Endodermal cell (in vitro differentiated cells): ENCODE results near the gene SIT1. TPM values are rescaled to one million over a fixed set of nuclear protein-coding genes. Genes with fewer than 3 reads are reported as not detected.

ENCODE experiments used
- DNase-seq: peaks from one replicate; pipeline ENCODE4 v3.0.0-alpha.2; 2017
- H3K27ac ChIP-seq: 2 replicates; pipeline ENCODE4 v1.5.1; 2013; ENCODE audit warnings: mild to moderate bottlenecking, low read depth, low read length, moderate library complexity
- H3K27me3 ChIP-seq: 2 replicates; pipeline ENCODE4 v1.6.1; 2013; ENCODE audit warnings: mild to moderate bottlenecking, low read length, moderate library complexity; ENCODE audit not compliant: insufficient read depth, control insufficient read depth, poor library complexity, severe bottlenecking
- H3K36me3 ChIP-seq: 2 replicates; pipeline ENCODE4 v1.7.0; 2013; ENCODE audit warnings: mild to moderate bottlenecking, low read length, moderate library complexity; ENCODE audit not compliant: control insufficient read depth, insufficient read depth
- H3K4me1 ChIP-seq: one replicate; pipeline ENCODE4 v1.7.0; 2013; ENCODE audit warnings: low read length; ENCODE audit not compliant: control insufficient read depth, insufficient read depth
- H3K4me3 ChIP-seq: 2 replicates; pipeline ENCODE4 v1.5.1; 2013; ENCODE audit warnings: mild to moderate bottlenecking, low read length, moderate library complexity
- H3K9ac ChIP-seq: 2 replicates; pipeline ENCODE4 v1.6.1; 2013; ENCODE audit warnings: mild to moderate bottlenecking, low read length, moderate library complexity; ENCODE audit not compliant: poor library complexity, severe bottlenecking; ENCODE audit errors: extremely low read depth
- H3K9me3 ChIP-seq: 2 replicates; pipeline ENCODE4 v1.6.1; 2013; ENCODE audit warnings: mild to moderate bottlenecking, low read length, moderate library complexity; ENCODE audit not compliant: control insufficient read depth
- H3K27ac Mint-ChIP-seq: 2 replicates; pipeline ENCODE4 v1.8.0; 2020; ENCODE audit warnings: mixed read lengths
- H3K27me3 Mint-ChIP-seq: 2 replicates; pipeline ENCODE4 v1.8.0; 2021; ENCODE audit warnings: mild to moderate bottlenecking, mixed read lengths; ENCODE audit not compliant: insufficient read depth
- H3K36me3 Mint-ChIP-seq: 2 replicates; pipeline ENCODE4 v1.8.0; 2020; ENCODE audit warnings: low read depth, mixed read lengths
- H3K4me1 Mint-ChIP-seq: 2 replicates; pipeline ENCODE4 v1.8.0; 2020; ENCODE audit warnings: mixed read lengths
- H3K4me3 Mint-ChIP-seq: 2 replicates; pipeline ENCODE4 v1.8.0; 2020; ENCODE audit warnings: mild to moderate bottlenecking, moderate library complexity, mixed read lengths
- H3K9me3 Mint-ChIP-seq: 2 replicates; pipeline ENCODE4 v1.8.0; 2020; ENCODE audit warnings: mild to moderate bottlenecking, mixed read lengths
- CTCF ChIP-seq: fragments of 200-600 bp; sonication (generic); conservative IDR thresholded peaks from 2 replicates; pipeline ENCODE4 v1.5.0; 2021; ENCODE audit warnings: antibody characterized with exemption, mild to moderate bottlenecking
- WGBS, 2 experiments: methylation state at CpG; one replicate each; pipeline versions ENCODE4 v1.1.5 to v1.1.7; 2013; ENCODE audit warnings: missing lambda C conversion rate in 2 of 2, mixed read lengths in 1 of 2; ENCODE audit not compliant: insufficient coverage in 1 of 2, insufficient read length in 1 of 2; 5-methylcytosine and 5-hydroxymethylcytosine counted together
- total RNA-seq, 2 donors: library from RNA; stranded (reverse); fragmentation: NEBNext Ultra II Directional in 1 of 2; extraction: Animal tissue kit (Norgen Biotek cat#: 25700) in 1 of 2; gene quantifications; 2 replicates in 1 of 2; 3 replicates in 1 of 2; pipeline ENCODE4 v1.2.1, GENCODE V29; 2021

Gene SIT1
- total RNA-seq, 2 donors from 2014 or later: 0.22 TPM; not detected in 1

- H3K4me3 ChIP-seq: no peak overlapping the region
- no peaks in the 10 kb centered on the region for H3K27me3 Mint-ChIP-seq
- WGBS, 2 experiments: 94 to 95% methylated on average over 7 to 13 of the region's 13 CpGs
- H3K27ac ChIP-seq: no peak overlapping the region
- H3K27ac Mint-ChIP-seq: no peak overlapping the region
- no peak overlapping the region for H3K4me3 Mint-ChIP-seq
- H3K36me3 ChIP-seq: peaks cover 59% of the 10 kb centered on the region
- H3K9ac ChIP-seq: no peak overlapping the region
- peaks cover 42% of the 10 kb centered on the region for H3K4me1 Mint-ChIP-seq
- no peak for TF ChIP-seq CTCF
- peaks cover 54% of the 10 kb centered on the region for H3K36me3 Mint-ChIP-seq
- no peaks in the 10 kb centered on the region for H3K27me3 ChIP-seq
- no peak for DNase-seq
- H3K9me3 Mint-ChIP-seq: no peaks in the 10 kb centered on the region
- H3K4me1 ChIP-seq: peaks cover 14% of the 10 kb centered on the region
- no peaks in the 10 kb centered on the region for H3K9me3 ChIP-seq
Observed at GRCh38 chr9:35685506-35685905, 34.8 kb upstream of the SIT1 start.

GRCh38 chr9:35684921-35685320 is 34.2 kb upstream of the SIT1 start:
- H3K4me3 ChIP-seq: no peak overlapping the region
- H3K27ac ChIP-seq: no peak overlapping the region
- H3K27ac Mint-ChIP-seq: no peak overlapping the region
- TF ChIP-seq CTCF: no peak
- H3K36me3 Mint-ChIP-seq: peaks cover 54% of the 10 kb centered on the region
- no peaks in the 10 kb centered on the region for H3K27me3 ChIP-seq
- no peak for DNase-seq
- WGBS, 2 experiments: 93 to 98% methylated on average over 6 to 10 of the region's 10 CpGs
- no peak overlapping the region for H3K9ac ChIP-seq
- no peaks in the 10 kb centered on the region for H3K27me3 Mint-ChIP-seq
- H3K9me3 Mint-ChIP-seq: no peaks in the 10 kb centered on the region
- no peaks in the 10 kb centered on the region for H3K9me3 ChIP-seq
- peaks cover 16% of the 10 kb centered on the region for H3K4me1 ChIP-seq
- no peak overlapping the region for H3K4me3 Mint-ChIP-seq
- H3K4me1 Mint-ChIP-seq: peaks cover 46% of the 10 kb centered on the region
- H3K36me3 ChIP-seq: peaks cover 59% of the 10 kb centered on the region

GRCh38 chr9:35683323-35683722 is 32.6 kb upstream of the SIT1 start:
- no peaks in the 10 kb centered on the region for H3K9me3 ChIP-seq
- H3K27me3 ChIP-seq: no peaks in the 10 kb centered on the region
- H3K27ac ChIP-seq: no peak overlapping the region
- peaks cover 14% of the 10 kb centered on the region for H3K4me1 ChIP-seq
- peaks cover 36% of the 10 kb centered on the region for H3K4me1 Mint-ChIP-seq
- peaks cover 54% of the 10 kb centered on the region for H3K36me3 Mint-ChIP-seq
- DNase-seq: no peak
- TF ChIP-seq CTCF: no peak
- H3K36me3 ChIP-seq: peaks cover 57% of the 10 kb centered on the region
- no peaks in the 10 kb centered on the region for H3K9me3 Mint-ChIP-seq
- no peak overlapping the region for H3K4me3 ChIP-seq
- H3K4me3 Mint-ChIP-seq: no peak overlapping the region
- H3K27ac Mint-ChIP-seq: no peak overlapping the region
- H3K27me3 Mint-ChIP-seq: no peaks in the 10 kb centered on the region
- H3K9ac ChIP-seq: no peak overlapping the region
- WGBS, 2 experiments: 83 to 94% methylated on average over 1 to 2 of the region's 2 CpGs
